Transverse colon (tissue), 4 donors: ENCODE data around the gene LRP1. TPM values are rescaled to one million over a fixed set of nuclear protein-coding genes. Genes with fewer than 3 reads are reported as not detected.
A peak's percentile ranks its signal among the peaks of the same experiment; 100 is the strongest.

Experiments
- DNase-seq: peaks from one replicate; pipeline ENCODE4 v3.0.0-alpha.2; 2019
- H3K27ac ChIP-seq, 4 donors: fragments of 200-600 bp; sonication (generic); 2 replicates each; pipeline ENCODE4 v1.5.1; 2016 to 2018; ENCODE audit warnings: inconsistent platforms in 4 of 4
- H3K27me3 ChIP-seq: fragments of 200-600 bp; sonication (generic); 2 replicates; pipeline ENCODE4 v1.5.1; 2017; ENCODE audit warnings: inconsistent platforms
- H3K36me3 ChIP-seq, 4 donors: fragments of 200-600 bp; sonication (generic); 2 replicates each; pipeline ENCODE4 v1.5.1; 2017 to 2019; ENCODE audit warnings: inconsistent platforms in 4 of 4
- H3K4me1 ChIP-seq, 4 donors: fragments of 200-600 bp; sonication (generic); 2 replicates each; pipeline ENCODE4 v1.5.1; 2017 to 2020; ENCODE audit warnings: inconsistent platforms in 4 of 4
- H3K4me3 ChIP-seq, 4 donors: fragments of 200-600 bp; sonication (generic); 1 replicate in 1 of 4; 2 replicates in 3 of 4; pipeline versions ENCODE4 v1.5.1 to v1.6.1; 2017 to 2019; ENCODE audit warnings: inconsistent platforms in 4 of 4
- H3K9me3 ChIP-seq, 2 donors: fragments of 200-600 bp; sonication (generic); 2 replicates each; pipeline ENCODE4 v1.5.1; 2017 to 2019; ENCODE audit warnings: inconsistent platforms in 2 of 2
- CTCF ChIP-seq, 5 experiments: fragments of 200-600 bp in 3 of 5; fragments of 450-650 bp in 2 of 5; sonication (generic) in 3 of 5; IDR thresholded peaks; 1 replicate in 2 of 5; 2 replicates in 3 of 5; pipeline ENCODE4 v1.5.1; 2016 to 2017; ENCODE audit warnings: antibody characterized with exemption in 5 of 5, inconsistent platforms in 3 of 5, mild to moderate bottlenecking in 2 of 5, moderate library complexity in 1 of 5
- EP300 ChIP-seq: sonication (generic); formaldehyde crosslinking; IDR thresholded peaks from one replicate; pipeline ENCODE4 v1.6.1; 2017; ENCODE audit warnings: antibody characterized with exemption, low read depth
- POLR2A ChIP-seq: fragments of 450-650 bp; IDR thresholded peaks from one replicate; pipeline ENCODE4 v1.6.1; 2016; ENCODE audit warnings: antibody characterized with exemption, mild to moderate bottlenecking, moderate library complexity
- POLR2AphosphoS5 ChIP-seq, 3 donors: sonication (generic); formaldehyde crosslinking; IDR thresholded peaks; one replicate each; pipeline ENCODE4 v1.6.1; 2016; ENCODE audit warnings: antibody characterized with exemption in 3 of 3
- WGBS, 2 donors: methylation state at CpG; one replicate each; pipeline ENCODE4 v1.1.5; 2018; ENCODE audit warnings: low coverage in 1 of 2; 5-methylcytosine and 5-hydroxymethylcytosine counted together
- in situ Hi-C, 4 donors: fragments of 200-750 bp; cut with MboI; loops; one replicate each; pipeline versions ENCODE4 v1.15.0 to v1.15.1; 2017; ENCODE audit warnings: low sequenced_read_pairs in 3 of 4, low pct_ligation_motif_present in 1 of 4, low pct_unique_long_range_greater_than_20kb in 1 of 4
- intact Hi-C: fragments of 100-400 bp; cut with DNase I; formaldehyde crosslinking; loops from one replicate; pipeline ENCODE4 v1.15.1; 2023; ENCODE audit warnings: low total_unique reads
- total RNA-seq, 4 donors: library from RNA; depleted of rRNA; stranded (reverse); fragments of >200 nt; gene quantifications; one replicate each; pipeline ENCODE4 v1.1.0, GENCODE V29; 2016

LRP1 gene
- total RNA-seq, 4 donors from 2014 or later, result 94.3 to 248 (median 199) TPM

- in situ Hi-C loops, result no loop called here
- Histone ChIP-seq H3K4me1 (peaks cover 19 to 33% (median 29%) of the 10 kb centered on the region in 4 donors), H3K36me3 (peaks cover 0 to 16% (median 0%) of the 10 kb centered on the region in 4 donors), H3K27me3 (peaks cover 43% of the 10 kb centered on the region), H3K4me3 (no peak overlapping the region), H3K9me3 (no peaks in the 10 kb centered on the region), H3K27ac (no peak overlapping the region)
- TF ChIP-seq POLR2AphosphoS5 (IDR thresholded peaks at IDR 0.05) (no peak), POLR2A (no peak), EP300 (no peak), CTCF (IDR thresholded peaks at IDR 0.05) (no peak)
- intact Hi-C loops, result no loop called here
- 84 to 100% methylated on average over 2 to 10 of the region's 10 CpGs for WGBS, 2 donors
- no peak for DNase-seq
Observed at GRCh38 chr12:57234571-57235016, 106.3 kb downstream of the LRP1 start.

- in situ Hi-C loops, result no loop called here
- no peak for TF ChIP-seq POLR2A
- no peak for TF ChIP-seq CTCF (IDR thresholded peaks at IDR 0.05)
- TF ChIP-seq EP300, result no peak
- no peak for TF ChIP-seq POLR2AphosphoS5 (IDR thresholded peaks at IDR 0.05)
- peaks cover 22 to 35% (median 31%) of the 10 kb centered on the region in 4 donors for H3K4me1 ChIP-seq
- no peak overlapping the region for H3K4me3 ChIP-seq
- H3K36me3 ChIP-seq, result peaks cover 0 to 16% (median 0%) of the 10 kb centered on the region in 4 donors
- H3K27ac ChIP-seq, result peak overlapping the region in 1 of 4 donors; percentile 5
- peaks cover 49% of the 10 kb centered on the region for H3K27me3 ChIP-seq
- intact Hi-C loops, result no loop called here
- no peak for DNase-seq
- WGBS, 2 donors, result 77 to 100% methylated on average over 2 to 25 of the region's 26 CpGs
- no peaks in the 10 kb centered on the region for H3K9me3 ChIP-seq
Observed at GRCh38 chr12:57235017-57235727, 106.9 kb downstream of the LRP1 start.

DNA sequence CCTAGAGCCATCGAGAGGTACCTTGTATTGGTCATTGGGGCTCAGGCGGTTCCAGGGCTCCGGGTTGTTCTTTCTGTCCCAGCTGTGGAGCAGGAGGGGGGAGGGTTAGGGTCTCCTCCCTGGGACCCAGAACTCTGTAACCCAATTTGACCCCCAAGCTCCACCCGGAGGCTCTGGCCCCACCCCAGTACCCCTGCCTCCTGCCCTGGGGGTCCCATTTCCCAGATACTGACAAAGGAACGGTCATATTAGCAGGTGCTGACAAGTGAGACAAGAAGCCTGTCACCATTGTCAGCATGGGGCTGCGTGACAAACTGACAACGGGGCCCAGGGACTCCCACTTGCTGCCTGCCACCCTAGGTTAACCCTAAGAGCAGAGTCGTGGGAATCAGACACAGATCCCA is 107.4 kb downstream of the LRP1 start:
- H3K9me3 ChIP-seq, result no peaks in the 10 kb centered on the region
- peaks cover 21 to 35% (median 31%) of the 10 kb centered on the region in 4 donors for H3K4me1 ChIP-seq
- in situ Hi-C loops, result no loop called here
- peaks cover 0 to 16% (median 0%) of the 10 kb centered on the region in 4 donors for H3K36me3 ChIP-seq
- 73 to 100% methylated on average over 3 to 8 of the region's 8 CpGs for WGBS, 2 donors
- H3K4me3 ChIP-seq, result no peak overlapping the region
- TF ChIP-seq EP300, result no peak
- no peak for TF ChIP-seq POLR2AphosphoS5 (IDR thresholded peaks at IDR 0.05)
- TF ChIP-seq CTCF (IDR thresholded peaks at IDR 0.05), result no peak
- TF ChIP-seq POLR2A, result no peak
- DNase-seq, result no peak
- H3K27ac ChIP-seq, result peak overlapping the region in 1 of 4 donors; percentile 5
- intact Hi-C loops, result no loop called here
- peaks cover 55% of the 10 kb centered on the region for H3K27me3 ChIP-seq

- Histone ChIP-seq H3K27me3 (peaks cover 61% of the 10 kb centered on the region), H3K9me3 (no peaks in the 10 kb centered on the region), H3K4me3 (no peak overlapping the region), H3K4me1 (peaks cover 22 to 38% (median 34%) of the 10 kb centered on the region in 4 donors), H3K36me3 (peaks cover 0 to 16% (median 0%) of the 10 kb centered on the region in 4 donors), H3K27ac (no peak overlapping the region)
- no peak for TF ChIP-seq POLR2A
- TF ChIP-seq CTCF (IDR thresholded peaks at IDR 0.05), result no peak
- no peak for TF ChIP-seq EP300
- TF ChIP-seq POLR2AphosphoS5 (IDR thresholded peaks at IDR 0.05), result no peak
- 24% methylated on average over 18 of the region's 40 CpGs; no CpG with 5 or more reads in 1 of the 2 donors for WGBS, 2 donors
- in situ Hi-C loops, result no loop called here
- intact Hi-C loops, result no loop called here
- no peak for DNase-seq
Observed at GRCh38 chr12:57236201-57236924, 108.1 kb downstream of the LRP1 start.
